Activated naive CD8-positive, alpha-beta T cell treated with anti-CD3 and anti-CD28 coated beads, Interleukin-2, amount 50 U/mL, for 24 hours (primary cell): ENCODE results near the gene MRPL44.

Experiments
- ATAC-seq: fragments of 150-1000 bp; cut with Tn5 transposase; one replicate; pipeline ENCODE4 v1.10.0; 2021
- DNase-seq: peaks from one replicate; pipeline ENCODE4 v3.0.0; 2021
- H3K27ac Mint-ChIP-seq: one replicate; pipeline ENCODE4 v1.8.0; 2021; ENCODE audit warnings: mild to moderate bottlenecking, mixed read lengths
- H3K27me3 Mint-ChIP-seq: one replicate; pipeline ENCODE4 v1.8.0; 2021; ENCODE audit warnings: mixed read lengths
- H3K36me3 Mint-ChIP-seq: one replicate; pipeline ENCODE4 v1.8.0; 2021; ENCODE audit warnings: low read depth, mixed read lengths
- H3K4me1 Mint-ChIP-seq: one replicate; pipeline ENCODE4 v1.8.0; 2021; ENCODE audit warnings: mixed read lengths
- H3K4me3 Mint-ChIP-seq: one replicate; pipeline ENCODE4 v1.8.0; 2021; ENCODE audit warnings: mild to moderate bottlenecking, moderate library complexity, mixed read lengths
- H3K9me3 Mint-ChIP-seq: one replicate; pipeline ENCODE4 v1.8.0; 2021; ENCODE audit warnings: mixed read lengths

MRPL44 gene

DNA sequence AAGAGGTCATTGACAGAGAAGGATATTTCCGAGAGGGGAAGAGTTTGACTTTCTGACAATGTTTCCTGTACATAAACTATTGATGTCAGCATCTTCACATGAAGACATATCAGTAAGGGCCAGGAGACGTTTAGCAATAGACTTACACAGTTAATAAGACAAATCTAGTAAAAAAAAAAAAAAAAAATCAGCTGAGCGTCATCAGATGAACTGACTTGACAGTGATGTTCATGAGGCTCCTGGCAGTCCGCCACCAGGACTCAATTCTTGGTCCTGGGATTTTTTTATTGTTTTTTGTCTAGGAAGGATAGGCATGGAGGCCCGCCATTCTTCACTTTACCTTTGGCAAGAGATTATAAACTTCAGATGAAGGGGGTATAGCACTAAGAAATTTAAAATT lies 14.5 kb downstream of the MRPL44 start:
- no peaks in the 10 kb centered on the region for H3K9me3 Mint-ChIP-seq
- no peaks in the 10 kb centered on the region for H3K27me3 Mint-ChIP-seq
- no peak for ATAC-seq
- no peak overlapping the region for H3K27ac Mint-ChIP-seq
- H3K4me3 Mint-ChIP-seq, result no peak overlapping the region
- no peak for DNase-seq
- H3K36me3 Mint-ChIP-seq, result peaks cover 4% of the 10 kb centered on the region
- peaks cover 8% of the 10 kb centered on the region for H3K4me1 Mint-ChIP-seq

DNA sequence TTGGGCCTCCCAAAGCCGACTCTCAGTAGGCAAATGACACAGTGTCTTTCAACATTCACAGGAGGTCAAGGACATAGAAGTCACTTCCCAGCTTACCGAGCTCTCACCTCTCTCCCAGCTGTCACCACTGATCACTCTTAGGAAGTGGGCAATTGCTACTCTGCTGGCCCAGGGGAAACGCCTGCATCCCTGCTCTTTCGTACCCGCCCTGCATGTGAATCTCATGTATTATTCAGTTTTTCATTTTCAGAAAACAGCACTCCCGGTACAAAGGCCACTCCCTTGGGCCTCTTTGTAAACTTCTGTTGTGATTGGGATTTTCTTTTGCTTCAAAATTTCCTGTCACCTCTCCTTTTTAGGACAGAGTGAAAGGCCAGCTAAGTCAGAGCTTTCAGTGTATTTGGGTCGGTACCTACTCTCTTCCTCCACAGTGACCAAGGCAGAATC lies 15.4 kb downstream of the MRPL44 start:
- no peaks in the 10 kb centered on the region for H3K9me3 Mint-ChIP-seq
- H3K4me1 Mint-ChIP-seq, result peaks cover 15% of the 10 kb centered on the region
- ATAC-seq, result no peak
- DNase-seq, result no peak
- no peak overlapping the region for H3K4me3 Mint-ChIP-seq
- H3K27ac Mint-ChIP-seq, result no peak overlapping the region
- no peaks in the 10 kb centered on the region for H3K27me3 Mint-ChIP-seq
- H3K36me3 Mint-ChIP-seq, result peaks cover 2% of the 10 kb centered on the region

DNA sequence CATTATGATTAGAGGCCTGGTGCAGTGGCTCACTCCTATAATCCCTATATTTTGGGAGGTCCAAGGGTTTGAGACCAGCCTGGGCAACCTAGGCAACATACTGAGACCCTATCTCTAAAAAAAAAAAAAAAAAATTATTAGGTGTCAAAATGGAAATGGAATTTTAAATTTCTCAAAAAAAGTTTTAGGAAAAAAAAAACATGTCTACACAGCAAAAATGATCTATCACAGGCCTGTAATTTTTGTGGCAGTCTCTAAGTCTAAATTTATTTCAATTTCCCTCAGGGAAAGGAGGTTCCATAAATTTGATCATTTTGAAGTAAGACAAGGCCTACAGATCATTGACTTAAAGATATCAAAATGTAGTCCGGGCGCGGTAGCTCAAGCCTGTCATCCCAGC lies 16.3 kb downstream of the MRPL44 start:
- DNase-seq (no peak), ATAC-seq (no peak)
- H3K4me1 Mint-ChIP-seq, result peaks cover 15% of the 10 kb centered on the region
- H3K36me3 Mint-ChIP-seq, result peaks cover 2% of the 10 kb centered on the region
- no peak overlapping the region for H3K27ac Mint-ChIP-seq
- H3K4me3 Mint-ChIP-seq, result no peak overlapping the region
- no peaks in the 10 kb centered on the region for H3K27me3 Mint-ChIP-seq
- H3K9me3 Mint-ChIP-seq, result no peaks in the 10 kb centered on the region

DNA sequence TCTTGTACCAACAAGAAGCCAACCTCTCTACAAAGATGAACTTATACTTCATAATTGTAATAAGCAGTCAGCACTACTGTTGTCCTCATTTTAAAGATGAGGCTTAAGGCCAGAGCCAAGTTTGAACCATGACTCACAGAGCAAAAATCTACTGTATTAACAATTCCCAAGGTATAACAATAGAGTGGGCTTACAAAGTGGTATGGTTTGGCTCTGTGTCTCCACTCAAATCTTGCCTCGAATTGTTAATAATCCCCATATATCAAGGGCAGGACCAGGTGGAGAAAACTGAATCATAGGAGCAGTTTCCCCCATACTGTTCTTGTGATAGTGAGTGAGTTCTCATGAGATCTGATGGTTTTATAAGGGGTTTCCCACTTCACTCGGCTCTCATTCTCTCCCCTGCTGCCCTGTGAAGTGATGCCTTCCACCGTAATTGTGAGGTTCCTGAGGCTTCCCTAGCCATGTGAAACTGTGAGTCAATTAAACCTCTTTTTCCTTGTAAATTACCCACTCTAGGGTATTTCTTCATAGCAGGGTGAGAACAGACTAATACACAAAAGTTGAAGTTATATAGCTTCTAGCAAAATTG lies 19.5 kb downstream of the MRPL44 start:
- Mint-ChIP-seq H3K27ac (peak overlapping the region; percentile 16), H3K4me3 (no peak overlapping the region), H3K36me3 (peaks cover 3% of the 10 kb centered on the region), H3K4me1 (peaks cover 7% of the 10 kb centered on the region), H3K9me3 (no peaks in the 10 kb centered on the region), H3K27me3 (no peaks in the 10 kb centered on the region)
- DNase-seq (no peak), ATAC-seq (peak; percentile 90)

DNA sequence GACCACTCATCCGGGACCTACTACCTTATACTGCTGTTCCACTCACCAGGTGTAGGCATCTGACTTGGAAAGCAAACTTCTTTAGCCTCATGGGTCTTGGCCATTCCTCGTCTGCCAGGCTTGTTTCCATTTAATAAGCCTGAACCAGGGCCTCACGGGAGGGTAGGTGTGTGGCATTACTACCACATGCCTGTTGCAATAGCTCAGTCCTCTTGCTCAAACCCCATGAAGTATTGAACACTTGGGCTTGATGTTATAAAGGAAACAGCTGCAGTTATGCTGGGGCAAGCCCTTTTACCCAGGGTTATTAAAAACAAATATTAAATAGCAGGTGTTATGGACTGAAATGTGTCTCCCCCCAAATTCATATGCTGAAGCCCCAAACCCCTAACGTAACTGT lies 21.2 kb downstream of the MRPL44 start:
- Mint-ChIP-seq H3K27me3 (no peaks in the 10 kb centered on the region), H3K9me3 (no peaks in the 10 kb centered on the region), H3K36me3 (peaks cover 9% of the 10 kb centered on the region), H3K4me3 (no peak overlapping the region), H3K27ac (no peak overlapping the region), H3K4me1 (peaks cover 7% of the 10 kb centered on the region)
- ATAC-seq (no peak), DNase-seq (no peak)

GRCh38 chr2:223979730-223980396 lies 22.6 kb downstream of the MRPL44 start:
- H3K9me3 Mint-ChIP-seq, result no peaks in the 10 kb centered on the region
- H3K27ac Mint-ChIP-seq, result no peak overlapping the region
- peaks cover 15% of the 10 kb centered on the region for H3K36me3 Mint-ChIP-seq
- no peak overlapping the region for H3K4me3 Mint-ChIP-seq
- ATAC-seq (no peak), DNase-seq (no peak)
- H3K27me3 Mint-ChIP-seq, result no peaks in the 10 kb centered on the region
- peaks cover 7% of the 10 kb centered on the region for H3K4me1 Mint-ChIP-seq

GRCh38 chr2:223980397-223980735 lies 23.1 kb downstream of the MRPL44 start:
- H3K4me3 Mint-ChIP-seq, result no peak overlapping the region
- peaks cover 15% of the 10 kb centered on the region for H3K36me3 Mint-ChIP-seq
- peaks cover 7% of the 10 kb centered on the region for H3K4me1 Mint-ChIP-seq
- no peak for ATAC-seq
- no peaks in the 10 kb centered on the region for H3K9me3 Mint-ChIP-seq
- no peak overlapping the region for H3K27ac Mint-ChIP-seq
- H3K27me3 Mint-ChIP-seq, result no peaks in the 10 kb centered on the region
- DNase-seq, result no peak

DNA sequence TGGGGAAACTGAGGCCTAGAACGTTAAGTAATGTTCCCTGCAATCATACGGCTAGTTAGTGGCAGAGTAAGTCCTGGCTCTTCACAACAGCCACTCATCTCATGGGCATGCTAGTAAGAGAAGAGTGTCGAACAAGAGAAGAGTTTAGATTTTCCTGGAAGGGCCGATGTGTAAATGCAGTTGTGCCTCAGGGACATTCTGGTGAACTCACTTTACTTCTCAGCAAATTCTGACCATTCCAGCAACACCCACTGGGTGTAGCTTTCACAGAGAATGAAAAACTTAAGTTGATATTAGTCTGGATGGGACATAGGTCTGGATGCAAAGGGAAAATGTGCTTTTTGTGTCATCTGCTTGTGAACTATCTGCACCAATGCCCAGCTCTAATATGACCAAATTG lies 23.5 kb downstream of the MRPL44 start:
- DNase-seq, result no peak
- Mint-ChIP-seq H3K27ac (no peak overlapping the region), H3K27me3 (no peaks in the 10 kb centered on the region), H3K4me3 (no peak overlapping the region), H3K36me3 (peaks cover 15% of the 10 kb centered on the region), H3K4me1 (peaks cover 7% of the 10 kb centered on the region), H3K9me3 (no peaks in the 10 kb centered on the region)
- ATAC-seq, result no peak

DNA sequence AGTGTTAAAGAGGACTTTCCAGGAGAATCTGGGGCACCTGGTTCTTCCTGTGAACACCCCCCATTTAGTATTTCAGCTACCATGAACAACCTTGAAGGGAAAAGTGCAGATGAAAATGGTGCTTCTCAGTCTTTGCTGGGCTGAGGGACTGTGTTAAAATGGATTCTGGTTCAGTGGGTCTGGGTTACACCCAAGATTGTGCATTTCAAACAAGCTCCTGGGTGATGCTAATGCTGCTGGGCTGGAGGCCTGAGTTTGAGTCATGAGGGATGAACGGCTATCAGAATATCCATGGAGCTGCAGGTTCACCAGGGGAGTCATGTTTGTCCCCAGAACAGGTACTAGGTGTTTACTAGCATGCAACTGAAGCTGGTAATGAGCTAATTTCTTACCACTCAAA lies 24.0 kb downstream of the MRPL44 start:
- Mint-ChIP-seq H3K9me3 (no peaks in the 10 kb centered on the region), H3K4me1 (peaks cover 7% of the 10 kb centered on the region), H3K4me3 (no peak overlapping the region), H3K27me3 (no peaks in the 10 kb centered on the region), H3K27ac (no peak overlapping the region), H3K36me3 (peaks cover 15% of the 10 kb centered on the region)
- ATAC-seq (no peak), DNase-seq (no peak)

GRCh38 chr2:223989206-223989855 lies 32.1 kb downstream of the MRPL44 start:
- Mint-ChIP-seq H3K4me1 (no peaks in the 10 kb centered on the region), H3K9me3 (no peaks in the 10 kb centered on the region), H3K27ac (no peak overlapping the region), H3K4me3 (no peak overlapping the region), H3K36me3 (peaks cover 6% of the 10 kb centered on the region), H3K27me3 (no peaks in the 10 kb centered on the region)
- DNase-seq (no peak), ATAC-seq (no peak)

GRCh38 chr2:223989856-223990232 lies 32.6 kb downstream of the MRPL44 start:
- peaks cover 2% of the 10 kb centered on the region for H3K4me1 Mint-ChIP-seq
- peaks cover 1% of the 10 kb centered on the region for H3K36me3 Mint-ChIP-seq
- no peak overlapping the region for H3K4me3 Mint-ChIP-seq
- no peaks in the 10 kb centered on the region for H3K27me3 Mint-ChIP-seq
- no peaks in the 10 kb centered on the region for H3K9me3 Mint-ChIP-seq
- no peak for DNase-seq
- no peak overlapping the region for H3K27ac Mint-ChIP-seq
- ATAC-seq, result no peak

GRCh38 chr2:223991611-223992010 lies 34.3 kb downstream of the MRPL44 start:
- H3K36me3 Mint-ChIP-seq, result peaks cover 5% of the 10 kb centered on the region
- H3K27me3 Mint-ChIP-seq, result no peaks in the 10 kb centered on the region
- DNase-seq (no peak), ATAC-seq (no peak)
- H3K9me3 Mint-ChIP-seq, result no peaks in the 10 kb centered on the region
- H3K27ac Mint-ChIP-seq, result no peak overlapping the region
- H3K4me3 Mint-ChIP-seq, result no peak overlapping the region
- H3K4me1 Mint-ChIP-seq, result peaks cover 9% of the 10 kb centered on the region

GRCh38 chr2:223993634-223994232 lies 36.5 kb downstream of the MRPL44 start:
- peaks cover 9% of the 10 kb centered on the region for H3K4me1 Mint-ChIP-seq
- no peaks in the 10 kb centered on the region for H3K9me3 Mint-ChIP-seq
- ATAC-seq (peak; percentile 63), DNase-seq (peak; percentile 59)
- peaks cover 11% of the 10 kb centered on the region for H3K36me3 Mint-ChIP-seq
- H3K27ac Mint-ChIP-seq, result no peak overlapping the region
- no peaks in the 10 kb centered on the region for H3K27me3 Mint-ChIP-seq
- H3K4me3 Mint-ChIP-seq, result no peak overlapping the region

DNA sequence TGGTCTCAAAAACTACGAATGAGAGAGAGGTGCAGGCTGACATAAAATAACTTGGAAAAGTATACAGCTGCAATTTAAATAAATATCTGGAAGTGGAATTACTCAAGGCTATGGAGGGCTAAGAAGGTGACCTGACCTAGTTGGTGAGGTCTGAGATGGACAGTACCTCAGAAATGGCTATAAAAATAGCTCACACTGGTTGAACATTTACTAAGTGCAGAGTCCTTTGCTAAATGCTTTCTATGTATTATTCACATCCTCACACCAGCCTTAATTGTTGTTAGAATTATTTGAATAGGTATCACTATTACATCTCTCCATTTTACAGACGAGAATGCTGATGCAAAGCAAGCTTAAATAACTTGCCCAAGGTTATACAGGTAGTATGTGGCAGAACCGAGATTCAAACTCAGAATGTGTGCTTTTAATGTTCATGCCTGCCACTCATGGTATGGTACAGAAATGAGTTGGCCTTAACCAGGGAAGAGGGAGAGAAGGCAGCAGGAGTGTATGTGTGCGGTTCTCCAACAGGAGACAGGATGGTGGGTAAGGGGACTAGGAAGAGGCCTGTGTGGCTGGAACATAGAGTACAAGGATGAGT lies 37.4 kb downstream of the MRPL44 start:
- Mint-ChIP-seq H3K9me3 (no peaks in the 10 kb centered on the region), H3K27ac (peak overlapping the region; percentile 48), H3K4me1 (peaks cover 9% of the 10 kb centered on the region), H3K27me3 (no peaks in the 10 kb centered on the region), H3K36me3 (peaks cover 11% of the 10 kb centered on the region), H3K4me3 (no peak overlapping the region)
- no peak for ATAC-seq
- DNase-seq, result no peak

DNA sequence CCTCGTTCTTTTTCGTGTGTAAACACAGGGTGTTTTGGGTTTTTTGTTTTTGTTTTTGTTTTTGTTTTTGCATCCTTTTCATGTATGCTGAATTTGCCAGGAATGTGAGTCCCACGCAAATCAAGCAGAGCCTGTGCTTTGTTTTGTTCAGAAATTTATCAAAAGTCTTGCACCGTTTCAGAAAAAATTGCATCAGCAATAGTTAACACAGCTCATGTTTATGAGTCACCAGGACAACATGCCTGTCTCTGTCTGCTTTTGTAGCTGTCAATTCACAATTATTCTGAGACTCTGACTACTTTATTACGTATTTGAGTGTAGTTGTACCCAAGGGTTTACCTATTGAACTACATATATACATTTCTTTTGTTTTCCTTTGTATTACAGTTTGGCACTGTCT lies 38.3 kb downstream of the MRPL44 start:
- H3K27ac Mint-ChIP-seq, result peak overlapping the region; percentile 82
- DNase-seq (no peak), ATAC-seq (peak; percentile 30)

More for the DNA sequence above, 38.3 kb downstream of the MRPL44 start:
- Mint-ChIP-seq H3K27me3 (no peaks in the 10 kb centered on the region), H3K4me3 (no peak overlapping the region), H3K4me1 (peaks cover 9% of the 10 kb centered on the region), H3K9me3 (no peaks in the 10 kb centered on the region), H3K36me3 (peaks cover 14% of the 10 kb centered on the region)
